GM18505 (cell line): ENCODE measurements around the gene MRPS27.
"Not testable (repeated sequence)": the region's sequence is repeated elsewhere in the genome, so short reads cannot be mapped to it uniquely, and the experiment has no call there.

Source experiments
- ATAC-seq: cut with Tn5 transposase; IDR thresholded peaks from one replicate; pipeline ENCODE4 v1.9.1; 2021; ENCODE audit not compliant: unreplicated experiment
- POLR2A ChIP-seq: IDR thresholded peaks from 4 replicates; pipeline ENCODE4 v1.6.1; 2011; ENCODE audit warnings: borderline replicate concordance; ENCODE audit not compliant: insufficient read depth, insufficient read length; ENCODE audit errors: extremely low read depth

Gene MRPS27

DNA sequence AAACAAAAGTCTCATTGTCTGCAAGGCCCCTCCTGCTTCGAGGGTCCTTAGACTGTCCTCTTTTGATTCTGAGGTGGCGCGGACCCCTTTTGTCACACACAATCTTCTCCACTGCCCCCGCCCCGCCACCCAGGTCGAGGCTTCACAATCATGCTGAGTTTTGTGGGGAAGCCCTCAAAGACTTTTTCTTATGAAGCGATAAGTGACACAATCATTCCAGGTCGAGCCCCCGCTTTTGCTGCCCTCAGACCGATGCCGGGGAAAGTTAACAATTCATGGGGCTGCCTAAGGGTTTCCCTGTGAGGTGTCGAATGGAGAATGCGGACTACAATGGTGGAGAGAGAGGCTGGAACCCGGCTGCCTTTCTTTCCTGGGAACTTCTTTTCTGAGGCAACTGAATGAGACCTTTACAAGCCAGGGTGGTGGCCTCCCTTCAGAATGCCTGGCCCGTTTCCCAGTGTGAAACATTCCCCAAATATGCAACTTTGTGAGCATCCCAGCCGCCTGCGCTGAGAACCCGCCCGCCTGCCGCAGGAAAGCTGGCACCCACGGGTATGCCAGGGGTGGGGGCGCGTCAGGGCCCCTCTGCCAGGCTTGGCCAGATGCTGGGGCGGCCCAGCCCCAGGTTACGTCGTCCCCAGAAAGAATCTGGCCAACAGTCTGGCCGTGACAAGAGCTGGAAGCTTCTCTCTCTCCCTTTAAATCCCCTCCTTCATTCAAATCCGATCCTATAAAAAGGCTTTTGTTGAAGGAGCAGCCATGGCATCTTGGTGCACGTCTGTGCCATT lies 140.8 kb downstream of the MRPS27 start:
- ATAC-seq = no peak
- TF ChIP-seq POLR2A = no peak

DNA sequence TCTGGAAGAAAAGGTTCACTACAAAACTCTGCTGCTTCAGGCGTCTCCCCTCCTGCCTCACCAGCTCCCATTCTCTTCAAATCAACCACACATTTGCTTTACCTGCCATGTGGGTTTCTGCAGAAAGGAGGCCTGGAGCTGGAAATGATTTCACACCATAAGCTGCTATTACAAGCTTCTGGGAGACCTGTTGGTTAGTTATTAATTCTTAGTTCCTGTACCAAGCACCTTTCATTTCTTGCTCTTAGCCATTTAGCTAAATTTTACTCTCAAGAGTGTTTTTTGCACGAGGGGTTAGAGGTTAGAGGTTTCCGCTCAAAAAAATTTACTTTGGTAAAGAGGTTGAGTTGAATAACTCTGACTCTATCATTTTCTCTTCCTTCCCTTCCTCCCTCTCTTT lies 142.5 kb downstream of the MRPS27 start:
- ATAC-seq = no peak
- TF ChIP-seq POLR2A = no peak

DNA sequence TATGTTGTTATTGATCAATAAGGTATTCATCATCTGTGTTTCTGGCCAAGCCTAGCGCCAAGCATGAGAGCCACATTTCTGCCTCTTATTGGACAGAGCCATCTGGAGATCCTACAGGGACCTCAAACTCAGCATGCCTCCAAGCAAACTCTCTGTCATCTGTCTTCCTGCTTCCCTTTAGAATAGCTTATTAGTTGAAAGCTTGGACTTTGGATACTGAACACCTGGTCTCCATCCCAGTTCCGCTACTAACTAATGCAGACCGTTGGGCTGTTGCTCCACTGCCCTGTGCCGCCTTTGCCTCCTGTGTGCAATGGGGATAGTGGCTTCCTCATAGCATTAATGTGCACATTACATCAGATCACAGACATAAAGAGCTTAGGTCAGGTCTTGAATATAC lies 147.3 kb downstream of the MRPS27 start:
- TF ChIP-seq POLR2A = no peak
- no peak for ATAC-seq

DNA sequence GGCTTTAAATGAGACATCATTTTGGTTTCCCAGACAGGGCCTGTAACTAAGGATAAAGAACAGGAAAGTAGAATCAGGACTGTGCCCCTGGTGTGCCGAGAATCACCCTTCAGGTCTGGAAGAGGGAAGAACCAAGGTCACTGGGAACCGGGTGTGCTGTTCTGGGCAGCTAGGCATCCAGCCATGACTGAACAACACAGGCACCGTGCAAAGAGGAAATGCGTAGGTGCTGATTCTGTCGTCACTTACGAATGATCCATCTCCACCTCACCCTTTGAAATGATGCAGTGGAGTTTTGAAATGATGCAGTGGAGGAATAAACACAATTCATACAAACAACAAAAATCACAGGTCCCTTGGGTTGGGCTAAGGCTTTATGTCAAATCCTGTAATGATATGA lies 148.4 kb downstream of the MRPS27 start:
- ATAC-seq = no peak
- TF ChIP-seq POLR2A = no peak

DNA sequence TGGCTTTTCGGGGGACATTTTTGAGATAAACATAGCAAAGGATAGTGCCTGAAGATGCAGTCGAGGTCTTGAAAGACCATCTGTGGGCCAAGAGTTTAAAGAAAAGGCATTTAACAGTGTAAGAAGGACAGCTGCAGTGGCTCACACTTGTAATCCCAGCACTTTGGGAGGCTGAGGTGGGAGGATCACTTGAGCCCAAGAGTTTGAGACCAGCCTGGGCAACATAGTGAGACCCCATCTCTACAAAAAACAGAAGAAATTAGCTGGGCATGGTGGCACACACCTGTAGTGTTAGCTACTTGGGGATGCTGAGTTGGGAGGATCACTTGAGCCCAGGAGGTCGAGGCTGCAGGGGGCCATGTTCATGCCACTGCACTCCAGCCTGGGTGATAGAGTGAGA lies 148.9 kb downstream of the MRPS27 start:
- not testable (repeated sequence) for ATAC-seq

DNA sequence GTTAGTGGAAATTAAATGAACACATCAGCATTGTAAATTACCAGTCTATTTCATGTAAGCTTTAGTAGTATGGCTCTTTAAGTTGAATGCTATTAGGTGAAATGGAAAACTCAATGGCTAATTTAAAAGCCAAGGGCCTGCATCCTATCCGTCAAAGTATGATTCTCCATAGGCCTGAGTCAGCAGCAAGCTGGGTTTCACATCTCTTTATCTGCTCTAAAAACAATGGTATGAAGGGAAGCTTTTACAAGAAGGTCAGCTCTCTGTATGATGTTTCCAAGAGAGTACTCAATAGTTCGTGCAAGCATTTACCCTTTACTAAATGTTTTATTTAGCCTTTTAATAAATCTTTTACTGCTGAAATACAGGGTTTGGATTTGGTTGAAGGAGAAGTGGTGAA lies 149.9 kb downstream of the MRPS27 start:
- TF ChIP-seq POLR2A = no peak

More for the DNA sequence above, 149.9 kb downstream of the MRPS27 start:
- no peak for ATAC-seq
